GM23338 (cell line): ENCODE data around the gene TRPM1. TPM values are rescaled to one million over a fixed set of nuclear protein-coding genes. Genes with fewer than 3 reads are reported as not detected.

Experiments
- ATAC-seq: fragments of 200-7000 bp; cut with Tn5 transposase; 3 replicates; pipeline ENCODE4 v1.9.1; 2020
- DNase-seq: peaks from one replicate; pipeline ENCODE4 v3.0.0-alpha.2; 2015; ENCODE audit warnings: low spot score
- H2AFZ ChIP-seq: fragments of 200-600 bp; sonication (generic); 2 replicates; pipeline ENCODE4 v1.8.0; 2016; ENCODE audit warnings: antibody characterized with exemption, mild to moderate bottlenecking, moderate library complexity
- H3F3A ChIP-seq: fragments of 200-600 bp; sonication (generic); replicated peaks from 2 replicates; pipeline ENCODE4 v1.8.0; 2017; ENCODE audit warnings: antibody characterized with exemption, mixed run types, low read depth
- H3K27ac ChIP-seq: fragments of 200-600 bp; sonication (generic); 2 replicates; pipeline ENCODE4 v1.6.1; 2016; ENCODE audit warnings: low read depth
- H3K27me3 ChIP-seq: fragments of 200-600 bp; sonication (generic); 2 replicates; pipeline ENCODE4 v1.8.0; 2016; ENCODE audit warnings: mild to moderate bottlenecking, mixed run types, moderate library complexity; ENCODE audit not compliant: insufficient read depth
- H3K36me3 ChIP-seq: fragments of 200-600 bp; sonication (generic); 2 replicates; pipeline ENCODE4 v1.8.0; 2016; ENCODE audit warnings: mild to moderate bottlenecking; ENCODE audit not compliant: insufficient read depth
- H3K4me1 ChIP-seq: fragments of 200-600 bp; sonication (generic); 2 replicates; pipeline ENCODE4 v1.8.0; 2016; ENCODE audit warnings: mild to moderate bottlenecking, moderate library complexity; ENCODE audit not compliant: insufficient read depth
- H3K4me2 ChIP-seq: fragments of 200-600 bp; sonication (generic); 2 replicates; pipeline ENCODE4 v1.7.1; 2017; ENCODE audit warnings: mixed run types
- H3K4me3 ChIP-seq: fragments of 200-600 bp; sonication (generic); 2 replicates; pipeline ENCODE4 v1.6.1; 2016; ENCODE audit warnings: mixed run types
- H3K79me2 ChIP-seq: fragments of 200-600 bp; sonication (generic); replicated peaks from 2 replicates; pipeline ENCODE4 v1.8.0; 2017; ENCODE audit warnings: mild to moderate bottlenecking; ENCODE audit not compliant: insufficient read depth
- H3K9me2 ChIP-seq: fragments of 200-600 bp; sonication (generic); 2 replicates; pipeline ENCODE4 v1.8.0; 2017; ENCODE audit not compliant: insufficient read depth
- H4K20me1 ChIP-seq: fragments of 200-600 bp; sonication (generic); replicated peaks from 2 replicates; pipeline ENCODE4 v1.8.0; 2017; ENCODE audit warnings: mild to moderate bottlenecking; ENCODE audit not compliant: insufficient read depth
- H3K27ac Mint-ChIP-seq: 2 replicates; pipeline ENCODE4 v1.8.0; 2020; ENCODE audit warnings: inconsistent platforms, mild to moderate bottlenecking, moderate library complexity, mixed read lengths
- H3K27me3 Mint-ChIP-seq: 3 replicates; pipeline ENCODE4 v1.8.0; 2022; ENCODE audit warnings: low read depth, mild to moderate bottlenecking, moderate library complexity, mixed read lengths, inconsistent platforms; ENCODE audit not compliant: insufficient read depth, poor library complexity
- H3K36me3 Mint-ChIP-seq: 3 replicates; pipeline ENCODE4 v1.8.0; 2021; ENCODE audit warnings: low read depth, mild to moderate bottlenecking, inconsistent platforms, moderate library complexity, mixed read lengths
- H3K4me1 Mint-ChIP-seq: 3 replicates; pipeline ENCODE4 v1.8.0; 2020; ENCODE audit warnings: mild to moderate bottlenecking, inconsistent platforms, mixed read lengths
- H3K4me3 Mint-ChIP-seq: 3 replicates; pipeline ENCODE4 v1.8.0; 2021; ENCODE audit warnings: moderate library complexity, mild to moderate bottlenecking, inconsistent platforms, mixed read lengths
- H3K9me3 Mint-ChIP-seq: 3 replicates; pipeline ENCODE4 v1.8.0; 2020; ENCODE audit warnings: moderate library complexity, mild to moderate bottlenecking, inconsistent platforms, mixed read lengths
- CREB1 ChIP-seq: fragments of 250-450 bp; sonication (Bioruptor Pico); IDR thresholded peaks from 2 replicates; pipeline ENCODE4 v1.5.0; 2020; ENCODE audit warnings: low read depth, mild to moderate bottlenecking, moderate library complexity
- EZH2 ChIP-seq: fragments of 200-600 bp; sonication (generic); IDR thresholded peaks from one replicate; pipeline ENCODE4 v1.8.0; 2017; ENCODE audit warnings: antibody characterized with exemption, mild to moderate bottlenecking, low read depth; ENCODE audit not compliant: unreplicated experiment
- JUNB ChIP-seq: IDR thresholded peaks from one replicate; pipeline ENCODE4 v1.6.1; 2016; ENCODE audit warnings: antibody characterized with exemption; ENCODE audit not compliant: unreplicated experiment
- NANOG ChIP-seq: IDR thresholded peaks from 2 replicates; pipeline ENCODE4 v1.6.1; 2016; ENCODE audit warnings: antibody characterized with exemption, borderline replicate concordance
- REST ChIP-seq: IDR thresholded peaks from one replicate; pipeline ENCODE4 v1.6.1; 2018; ENCODE audit warnings: antibody characterized with exemption; ENCODE audit not compliant: unreplicated experiment
- ZNF114 ChIP-seq: fragments of 250-450 bp; sonication (Bioruptor Pico); IDR thresholded peaks from 2 replicates; pipeline ENCODE4 v1.5.0; 2020; ENCODE audit warnings: mild to moderate bottlenecking, moderate library complexity
- ZNF462 ChIP-seq: fragments of 250-450 bp; sonication (Bioruptor Pico); IDR thresholded peaks from 2 replicates; pipeline ENCODE4 v1.5.0; 2020; ENCODE audit warnings: mild to moderate bottlenecking, moderate library complexity
- polyA plus RNA-seq: library from polyadenylated mRNA; unstranded; fragments of >200 nt; fragmentation: Nextera tagmentation; extraction: Ambion mirVana; gene quantifications from 2 replicates; pipeline ENCODE4 v1.2.1, GENCODE V29; 2016
- total RNA-seq: library from RNA; depleted of rRNA; stranded (reverse); fragments of >200 nt; shearing (Covaris generic); gene quantifications from 2 replicates; pipeline ENCODE4 v1.2.3, GENCODE V29; 2014

TRPM1 gene
- total and polyA plus RNA-seq, 2 experiments from 2014 or later: 0.19 TPM; not detected in 1

GRCh38 chr15:30985081-30985531 is 116.4 kb downstream of the TRPM1 start (continued):
- no peak for TF ChIP-seq ZNF462 (CRISPR knock-in tag)

GRCh38 chr15:30984542-30984941 is 117.0 kb downstream of the TRPM1 start:
- H3K4me1 ChIP-seq: no peaks in the 10 kb centered on the region
- Mint-ChIP-seq H3K9me3 (no peaks in the 10 kb centered on the region), H3K27me3 (no peaks in the 10 kb centered on the region), H3K27ac (no peak overlapping the region), H3K4me1 (peaks cover 3% of the 10 kb centered on the region; the same call in 2 of the 3 replicates), H3K36me3 (peaks cover 3% of the 10 kb centered on the region; the same call in 2 of the 3 replicates), H3K4me3 (no peak overlapping the region)
- H3K4me2 ChIP-seq: no peak overlapping the region
- H3F3A ChIP-seq: no peaks in the 10 kb centered on the region
- H3K27me3 ChIP-seq: no peaks in the 10 kb centered on the region
- no peak for TF ChIP-seq NANOG
- TF ChIP-seq EZH2: no peak
- no peak for TF ChIP-seq JUNB
- DNase-seq: no peak
- H3K36me3 ChIP-seq: no peaks in the 10 kb centered on the region
- H2AFZ ChIP-seq: no peak overlapping the region
- no peaks in the 10 kb centered on the region for H3K9me2 ChIP-seq
- no peak for ATAC-seq
- no peak overlapping the region for H3K27ac ChIP-seq
- peaks cover 23% of the 10 kb centered on the region for H3K79me2 ChIP-seq
- H4K20me1 ChIP-seq: peaks cover 4% of the 10 kb centered on the region; the same call in 1 of the 2 replicates
- no peak overlapping the region for H3K4me3 ChIP-seq

GRCh38 chr15:30984118-30984517 is 117.4 kb downstream of the TRPM1 start:
- no peaks in the 10 kb centered on the region for H3K36me3 ChIP-seq
- no peak overlapping the region for H2AFZ ChIP-seq
- H3K9me3 Mint-ChIP-seq: no peaks in the 10 kb centered on the region
- H3K27me3 Mint-ChIP-seq: no peaks in the 10 kb centered on the region
- no peak overlapping the region for H3K4me3 ChIP-seq
- DNase-seq (no peak), ATAC-seq (no peak; the same call in 2 of the 3 replicates)
- H3K4me1 ChIP-seq: no peaks in the 10 kb centered on the region
- no peak overlapping the region for H3K27ac Mint-ChIP-seq
- H3K4me3 Mint-ChIP-seq: no peak overlapping the region
- peaks cover 4% of the 10 kb centered on the region; the same call in 1 of the 2 replicates for H4K20me1 ChIP-seq
- H3K27me3 ChIP-seq: no peaks in the 10 kb centered on the region
- H3F3A ChIP-seq: no peaks in the 10 kb centered on the region
- H3K4me2 ChIP-seq: no peak overlapping the region
- peaks cover 3% of the 10 kb centered on the region; the same call in 2 of the 3 replicates for H3K36me3 Mint-ChIP-seq
- H3K9me2 ChIP-seq: no peaks in the 10 kb centered on the region
- peaks cover 25% of the 10 kb centered on the region for H3K79me2 ChIP-seq
- no peak overlapping the region for H3K27ac ChIP-seq
- H3K4me1 Mint-ChIP-seq: peaks cover 3% of the 10 kb centered on the region; the same call in 2 of the 3 replicates
- TF ChIP-seq NANOG (no peak), ZNF114 (no peak), REST (no peak), CREB1 (CRISPR knock-in tag) (no peak)
